VCaP (cell line): ENCODE data around the gene NDUFS7.

ENCODE experiments used
- H3K27ac ChIP-seq: fragments of 450-650 bp; 2 replicates; pipeline ENCODE4 v1.5.1; 2017
- TF ChIP-seq, protein P1 (sequence below): fragments of 450-650 bp; conservative IDR thresholded peaks from 2 replicates; pipeline ENCODE4 v1.5.1; 2017; ENCODE audit warnings: mild to moderate bottlenecking, moderate library complexity

Gene NDUFS7

DNA sequence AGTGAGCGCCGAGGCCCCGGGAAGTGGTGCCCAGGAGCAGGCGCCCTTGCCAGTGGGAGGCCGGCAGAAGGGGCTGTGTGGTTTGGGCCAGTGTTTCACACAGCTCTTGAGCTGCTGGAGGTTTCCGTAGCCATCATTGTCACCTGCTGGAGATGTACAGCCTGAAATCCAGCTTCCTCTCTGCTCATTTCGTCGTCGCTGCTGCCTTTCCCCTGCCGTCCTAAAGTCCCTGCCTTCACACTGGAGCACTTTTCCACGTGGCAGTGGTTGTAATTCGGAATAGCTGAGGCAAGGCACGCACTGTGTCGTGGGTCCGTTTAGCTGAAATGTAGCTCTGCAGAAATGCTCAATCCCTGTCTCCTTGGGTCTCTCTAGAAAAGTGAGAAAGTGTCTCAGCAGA is 36.9 kb downstream of the NDUFS7 start:
- TF ChIP-seq, protein P1, sequence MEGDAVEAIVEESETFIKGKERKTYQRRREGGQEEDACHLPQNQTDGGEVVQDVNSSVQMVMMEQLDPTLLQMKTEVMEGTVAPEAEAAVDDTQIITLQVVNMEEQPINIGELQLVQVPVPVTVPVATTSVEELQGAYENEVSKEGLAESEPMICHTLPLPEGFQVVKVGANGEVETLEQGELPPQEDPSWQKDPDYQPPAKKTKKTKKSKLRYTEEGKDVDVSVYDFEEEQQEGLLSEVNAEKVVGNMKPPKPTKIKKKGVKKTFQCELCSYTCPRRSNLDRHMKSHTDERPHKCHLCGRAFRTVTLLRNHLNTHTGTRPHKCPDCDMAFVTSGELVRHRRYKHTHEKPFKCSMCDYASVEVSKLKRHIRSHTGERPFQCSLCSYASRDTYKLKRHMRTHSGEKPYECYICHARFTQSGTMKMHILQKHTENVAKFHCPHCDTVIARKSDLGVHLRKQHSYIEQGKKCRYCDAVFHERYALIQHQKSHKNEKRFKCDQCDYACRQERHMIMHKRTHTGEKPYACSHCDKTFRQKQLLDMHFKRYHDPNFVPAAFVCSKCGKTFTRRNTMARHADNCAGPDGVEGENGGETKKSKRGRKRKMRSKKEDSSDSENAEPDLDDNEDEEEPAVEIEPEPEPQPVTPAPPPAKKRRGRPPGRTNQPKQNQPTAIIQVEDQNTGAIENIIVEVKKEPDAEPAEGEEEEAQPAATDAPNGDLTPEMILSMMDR, result no peak

DNA sequence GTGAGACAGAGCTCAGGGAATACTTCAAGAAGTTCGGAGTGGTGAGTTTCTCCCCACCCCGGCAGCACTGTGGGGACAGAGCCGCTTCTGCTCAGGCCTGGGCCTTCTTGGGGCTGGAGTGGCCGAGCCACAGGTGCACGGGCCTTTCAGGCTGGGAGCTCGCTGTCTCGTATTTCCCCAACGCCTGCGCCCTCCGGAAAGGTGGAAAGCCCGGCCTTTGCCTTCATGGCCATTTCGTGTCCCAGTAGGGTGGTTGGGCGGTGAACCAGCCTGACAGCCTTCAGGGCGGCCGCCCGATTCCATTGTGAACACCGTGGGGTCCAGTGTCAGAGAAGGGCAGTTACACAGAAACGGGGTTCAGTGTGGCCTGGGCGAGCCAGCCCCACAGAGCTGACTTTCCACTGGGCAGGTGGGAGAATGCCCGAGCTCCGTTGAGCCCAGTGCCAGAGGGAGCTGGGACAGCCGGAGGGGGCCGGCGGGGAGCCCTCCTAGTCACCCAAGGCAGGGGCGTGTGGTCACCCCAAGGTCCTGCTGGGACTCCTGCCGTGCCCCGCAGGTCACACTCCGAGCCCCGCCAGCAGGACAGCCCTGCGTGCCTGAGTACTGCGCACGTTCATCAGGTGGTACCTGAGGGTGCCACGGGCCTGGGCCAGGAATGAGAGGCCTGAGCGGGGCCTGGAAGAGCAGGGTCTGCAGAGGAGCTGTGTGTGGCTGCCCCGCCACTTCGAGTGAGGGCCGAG is 37.7 kb downstream of the NDUFS7 start:
- TF ChIP-seq, protein P1, result no peak
- H3K27ac ChIP-seq, result peak overlapping the region; percentile 14; the same call in 1 of the 2 replicates

More for the DNA sequence above, 36.9 kb downstream of the NDUFS7 start:
- no peak overlapping the region for H3K27ac ChIP-seq

DNA sequence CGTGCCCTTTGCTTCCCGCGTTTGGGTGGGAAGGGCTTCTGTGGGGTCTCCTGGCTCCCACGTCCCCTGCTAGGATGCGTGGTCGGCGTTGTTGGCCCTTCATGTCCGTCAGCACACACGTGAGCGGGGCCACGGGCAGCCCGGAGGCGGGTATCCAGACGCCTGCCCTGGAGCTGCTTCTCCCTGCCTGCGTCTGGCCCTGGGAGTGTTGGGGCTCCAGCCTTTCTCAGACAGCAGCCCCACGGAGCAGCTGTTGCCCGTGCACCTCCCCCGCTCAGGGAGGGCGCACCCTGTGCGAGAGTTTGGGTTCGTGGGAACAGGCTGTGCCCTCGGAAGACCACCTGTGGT is 38.2 kb downstream of the NDUFS7 start:
- TF ChIP-seq, protein P1, result no peak
- H3K27ac ChIP-seq, result peak overlapping the region; percentile 14; the same call in 1 of the 2 replicates

DNA sequence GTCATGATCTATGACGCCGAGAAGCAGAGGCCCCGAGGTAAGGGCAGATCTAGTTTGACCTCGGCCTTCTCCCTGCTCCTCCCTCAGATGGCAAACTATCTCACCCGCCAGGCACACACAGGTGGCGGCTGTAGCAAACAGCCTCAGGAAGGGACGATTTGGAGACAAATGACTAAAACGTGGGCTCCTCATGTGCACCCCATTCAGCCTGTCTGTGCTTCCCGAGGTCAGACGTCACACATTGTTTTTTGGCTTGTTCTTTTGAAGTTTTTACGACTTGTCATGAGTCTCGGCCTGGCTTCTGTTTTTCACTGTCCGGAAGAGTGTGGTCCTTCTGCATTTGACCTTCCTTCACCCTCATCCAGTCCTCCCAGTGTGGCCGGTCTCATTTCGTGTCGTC is 38.7 kb downstream of the NDUFS7 start:
- H3K27ac ChIP-seq, result peak overlapping the region; percentile 14; the same call in 1 of the 2 replicates
- TF ChIP-seq, protein P1, result no peak

DNA sequence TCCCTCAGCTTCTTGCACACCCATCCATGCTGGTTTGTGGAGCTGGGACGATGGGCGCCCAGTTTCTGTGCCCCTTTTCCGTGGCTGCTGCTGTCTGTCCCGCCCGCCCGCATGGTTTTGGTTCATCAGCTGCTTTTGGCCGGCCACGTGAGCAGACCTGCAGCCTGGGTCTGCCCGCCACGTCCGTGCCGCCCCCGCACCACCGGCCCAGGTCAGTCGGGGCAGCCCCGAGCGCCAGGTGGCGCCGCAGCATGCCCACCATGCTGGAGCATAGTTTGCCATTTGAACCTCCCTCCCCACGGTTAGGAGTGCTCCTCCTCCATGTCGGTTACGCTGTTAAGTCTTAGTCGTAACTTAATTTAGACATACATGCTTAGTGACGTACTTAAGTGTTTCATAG is 39.2 kb downstream of the NDUFS7 start:
- TF ChIP-seq, protein P1, result no peak
- H3K27ac ChIP-seq, result peak overlapping the region; percentile 14; the same call in 1 of the 2 replicates

DNA sequence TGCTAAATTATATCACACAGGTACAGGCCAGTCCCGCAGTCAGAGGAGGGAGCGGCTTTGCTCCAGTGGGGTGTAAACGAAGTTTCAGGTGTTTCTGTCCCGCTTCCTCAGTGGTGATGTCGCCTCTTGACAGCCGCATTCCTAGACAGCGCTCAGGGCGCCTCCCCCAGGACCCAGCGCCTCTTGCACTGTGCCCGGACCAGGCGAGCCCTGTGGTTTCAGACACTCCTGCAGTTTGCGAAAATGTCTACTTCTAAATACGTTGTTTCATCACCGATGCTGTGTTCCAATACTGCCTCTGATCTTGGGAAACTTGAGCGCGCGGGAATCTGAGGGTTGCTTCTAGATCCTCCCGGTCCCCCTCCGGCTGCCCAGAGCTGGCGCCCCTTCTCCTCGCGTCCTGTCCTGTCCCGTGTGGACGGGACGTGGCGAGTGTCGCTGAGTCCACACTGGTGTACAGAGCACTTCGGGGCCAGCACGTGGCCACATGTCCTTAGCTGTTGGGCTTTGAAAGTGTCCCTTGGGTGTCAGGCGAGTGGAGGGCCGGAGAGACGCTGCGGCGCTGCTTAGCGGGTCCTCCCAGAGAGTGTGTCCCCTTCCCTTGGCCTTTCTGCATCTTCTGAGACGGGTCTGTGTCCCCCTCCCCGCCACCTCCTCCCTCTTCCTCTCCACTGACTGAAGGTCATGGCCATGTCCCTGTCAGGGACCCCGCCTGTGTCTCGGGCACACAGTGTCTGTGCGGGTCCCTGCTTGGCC is 39.9 kb downstream of the NDUFS7 start:
- TF ChIP-seq, protein P1, result no peak
- H3K27ac ChIP-seq, result no peak overlapping the region

DNA sequence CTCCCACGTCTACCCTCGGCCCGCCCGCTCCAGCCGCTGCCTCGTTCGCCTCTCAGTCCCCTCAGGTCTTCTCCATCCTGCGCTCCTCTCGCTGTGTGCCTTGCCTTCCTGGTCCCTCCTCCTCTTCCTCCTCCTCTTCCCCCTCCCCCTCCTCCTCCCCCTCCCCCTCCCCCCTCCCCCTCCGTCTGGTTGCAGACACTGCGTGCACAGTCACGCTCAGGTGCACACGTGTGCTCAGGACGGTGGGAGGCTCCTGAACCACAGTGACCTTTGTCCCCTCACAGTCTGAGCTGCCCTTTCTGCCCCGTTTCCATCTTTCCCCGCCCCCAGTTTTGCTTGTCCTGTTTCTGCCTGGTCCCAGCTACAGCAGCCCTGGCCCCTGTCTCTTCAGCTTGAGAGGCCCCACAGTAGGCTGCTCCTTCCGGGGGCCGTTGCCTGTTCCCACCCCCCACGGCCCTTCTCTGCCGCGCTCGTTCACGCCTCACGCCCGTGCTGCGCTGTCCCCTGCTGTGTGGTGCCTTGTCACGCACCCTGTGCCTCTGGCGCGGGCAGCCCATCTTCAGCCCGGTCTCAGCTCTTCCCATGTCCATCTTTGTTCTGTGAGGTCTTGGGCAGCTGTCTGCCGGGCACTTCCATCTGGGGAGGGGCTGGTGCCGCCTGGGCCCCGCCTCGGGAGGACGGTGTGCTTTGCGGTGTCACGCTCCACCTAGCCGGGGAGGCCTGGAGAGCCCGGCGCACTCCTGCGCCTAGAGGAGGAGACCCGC is 40.7 kb downstream of the NDUFS7 start:
- TF ChIP-seq, protein P1, result no peak
- H3K27ac ChIP-seq, result peak overlapping the region; percentile 29
